GM12878 (cell line): ENCODE data around the gene GAREM1. TPM values are rescaled to one million over a fixed set of nuclear protein-coding genes. Genes with fewer than 3 reads are reported as not detected.

Source experiments
- ATAC-seq: fragments of 200-7000 bp; cut with Tn5 transposase; 3 replicates; pipeline ENCODE4 v1.9.1; 2020; ENCODE audit warnings: mild to moderate bottlenecking, moderate library complexity
- BruUV-seq: library from RNA; stranded (reverse); fragments of 400-500 nt; replicated peaks from 2 replicates; lab custom pipeline; 2021; lab: Mats Ljungman, UMichigan
- CTCF ChIA-PET: fragments of 300-600 bp; sonication (Branson Sonifier 250); formaldehyde crosslinking; extraction: SDS; loops from one replicate; lab custom pipeline; 2021; ENCODE audit warnings: inconsistent platforms; lab: Yijun Ruan, JAX
- POLR2A ChIA-PET: fragments of 350-600 bp; formaldehyde crosslinking; extraction: SDS; loops from one replicate; lab custom pipeline; 2021; ENCODE audit warnings: inconsistent platforms; lab: Charles Lee
- RAD21 ChIA-PET: fragments of 300-600 bp; sonication (Branson Sonifier 250); formaldehyde crosslinking; loops from one replicate; lab custom pipeline; 2023; ENCODE audit warnings: antibody characterized with exemption; ENCODE audit not compliant: unreplicated experiment; lab: Charles Lee
- SMC1A ChIA-PET: fragments of 300-600 bp; sonication (Branson Sonifier 250); formaldehyde crosslinking; loops from one replicate; lab custom pipeline; 2023; ENCODE audit not compliant: unreplicated experiment, uncharacterized antibody; lab: Charles Lee
- DNase-seq: peaks from one replicate; pipeline ENCODE4 v3.0.0-alpha.2; 2011; ENCODE audit warnings: low read depth, low spot score
- FAIRE-seq: peaks from 3 replicates; lab custom pipeline; 2011; peaks lifted over from hg19 to GRCh38; lab: Jason Lieb, UNC
- H2AFZ ChIP-seq: 2 replicates; pipeline ENCODE4 v1.6.0; 2011; ENCODE audit warnings: low read depth, low read length, control low read depth; ENCODE audit not compliant: control insufficient read depth
- H3K27ac ChIP-seq: 2 replicates; pipeline ENCODE4 v1.5.1; 2011; ENCODE audit warnings: control low read depth; ENCODE audit not compliant: control insufficient read depth, insufficient read depth
- H3K27me3 ChIP-seq, 2 experiments: replicated peaks in 1 of 2; 2 replicates each; pipeline versions ENCODE4 v1.6.0 to v1.6.1; 2011; ENCODE audit warnings: low read length in 1 of 2; ENCODE audit not compliant: control insufficient read depth in 2 of 2, insufficient read depth in 2 of 2
- H3K36me3 ChIP-seq, 2 experiments: 2 replicates each; pipeline ENCODE4 v1.5.1; 2011; ENCODE audit warnings: low read length in 1 of 2; ENCODE audit not compliant: control insufficient read depth in 2 of 2, insufficient read depth in 2 of 2
- H3K4me1 ChIP-seq: 2 replicates; pipeline ENCODE4 v1.6.1; 2011; ENCODE audit warnings: mild to moderate bottlenecking, low read length, moderate library complexity, mixed read lengths; ENCODE audit not compliant: control insufficient read depth, insufficient read depth
- H3K4me2 ChIP-seq: 2 replicates; pipeline ENCODE4 v1.6.0; 2011; ENCODE audit warnings: control low read depth; ENCODE audit not compliant: control insufficient read depth, insufficient read depth
- H3K4me3 ChIP-seq: fragments of 200-600 bp; sonication (generic); 2 replicates; pipeline ENCODE4 v1.5.1; 2016
- H3K79me2 ChIP-seq: 2 replicates; pipeline ENCODE4 v1.6.0; 2011; ENCODE audit warnings: low read length; ENCODE audit not compliant: control insufficient read depth, insufficient read depth
- H3K9ac ChIP-seq: 2 replicates; pipeline ENCODE4 v1.8.0; 2011; ENCODE audit warnings: low read length, control low read depth, mixed read lengths; ENCODE audit not compliant: control insufficient read depth, insufficient read depth
- H3K9me3 ChIP-seq: replicated peaks from 3 replicates; pipeline ENCODE4 v1.5.1; 2011; ENCODE audit warnings: mild to moderate bottlenecking, low read length; ENCODE audit not compliant: control insufficient read depth, insufficient read depth
- H4K20me1 ChIP-seq: 2 replicates; pipeline ENCODE4 v1.6.0; 2011; ENCODE audit not compliant: control insufficient read depth, insufficient read depth
- CREB1 ChIP-seq: IDR thresholded peaks from 2 replicates; pipeline ENCODE4 v1.6.1; 2012; ENCODE audit warnings: low read depth, mild to moderate bottlenecking, inconsistent platforms
- GABPA ChIP-seq: IDR thresholded peaks from 2 replicates; pipeline ENCODE4 v1.6.1; 2014; ENCODE audit warnings: antibody characterized with exemption, low read depth, mild to moderate bottlenecking, inconsistent platforms
- KLF5 ChIP-seq: fragments of 450-650 bp; IDR thresholded peaks from 2 replicates; pipeline ENCODE4 v1.6.1; 2014; ENCODE audit warnings: mild to moderate bottlenecking; ENCODE audit not compliant: partially characterized antibody
- NFXL1 ChIP-seq: fragments of 450-650 bp; IDR thresholded peaks from 2 replicates; pipeline ENCODE4 v1.6.1; 2017; ENCODE audit warnings: antibody characterized with exemption, mild to moderate bottlenecking, borderline replicate concordance
- NR2C1 ChIP-seq: fragments of 450-650 bp; IDR thresholded peaks from 2 replicates; pipeline ENCODE4 v1.6.1; 2017; ENCODE audit warnings: antibody characterized with exemption, mild to moderate bottlenecking, moderate library complexity
- NRF1 ChIP-seq: conservative IDR thresholded peaks from 2 replicates; pipeline ENCODE4 v1.6.1; 2011; ENCODE audit warnings: mild to moderate bottlenecking, low read depth, low read length, improper control_type of control experiment
- POLR2AphosphoS2 ChIP-seq: IDR thresholded peaks from 2 replicates; pipeline ENCODE4 v1.6.1; 2011; ENCODE audit warnings: low read depth, mild to moderate bottlenecking, low read length, improper control_type of control experiment, moderate library complexity
- WGBS: methylation state at CpG from one replicate; pipeline ENCODE4 v1.1.6; 2016; ENCODE audit warnings: low lambda C conversion rate; ENCODE audit not compliant: insufficient replicate concordance, insufficient coverage; ENCODE audit errors: missing lambda C conversion rate; 5-methylcytosine and 5-hydroxymethylcytosine counted together
- in situ Hi-C: fragments of 300-500 bp; cut with MboI; formaldehyde crosslinking; loops from 9 replicates; pipeline ENCODE4 v1.14.3; 2018; ENCODE audit warnings: mixed read lengths
- intact Hi-C: fragments of 100-400 bp; cut with micrococcal nuclease; formaldehyde crosslinking; loops from one replicate; pipeline ENCODE4 v1.14.2; 2022; ENCODE audit not compliant: unreplicated experiment
- polyA plus RNA-seq, 11 experiments: library from polyadenylated mRNA; depleted of rRNA in 4 of 11; unstranded in 6 of 11; stranded (reverse) in 5 of 11; fragments of >200 nt; fragmentation: Nextera tagmentation in 4 of 11; fragmentation: Illumina TruSeq in 1 of 11; extraction: Ambion mirVana in 4 of 11; extraction: Trizol in 1 of 11; gene quantifications; 1 replicate in 1 of 11; 2 replicates in 10 of 11; pipeline versions ENCODE4 v1.2.1 to v1.2.3, GENCODE V29; 2011 to 2016; ENCODE audit warnings: inconsistent platforms in 2 of 11, missing spikeins in 2 of 11, low read depth in 1 of 11
- total RNA-seq, 4 experiments: library from RNA; depleted of rRNA in 3 of 4; stranded (reverse); fragments of >200 nt in 3 of 4; fragmentation: Illumina TruSeq in 1 of 4; extraction: Trizol in 1 of 4; gene quantifications; 2 replicates each; pipeline versions ENCODE4 v1.2.1 to v1.2.3, GENCODE V29; 2013 to 2021

GAREM1 gene
- total and polyA plus RNA-seq, 10 of the 15 experiments (the other 5 are each of a cell fraction or from before 2014, with no cell fraction given) = 0.05 to 0.29 (median 0.05) TPM; not detected in 7

- ATAC-seq (no peak), FAIRE-seq (no peak), DNase-seq (no peak)
- H2AFZ ChIP-seq = no peak overlapping the region
- H3K9ac ChIP-seq = no peak overlapping the region
- in situ Hi-C loops = no loop called here
- ChIA-PET RAD21 (no interaction called here), SMC1A (no interaction called here), POLR2A (no interaction called here), CTCF (interaction anchor here (1.0 kb wide), 1 partner anchor 8 kb away, joined by 3 read pairs; no protein-coding TSS in a partner anchor)
- H3K79me2 ChIP-seq = no peaks in the 10 kb centered on the region
- H3K9me3 ChIP-seq = no peaks in the 10 kb centered on the region
- no peaks in the 10 kb centered on the region for H3K4me1 ChIP-seq
- H3K36me3 ChIP-seq = no peaks in the 10 kb centered on the region
- BruUV-seq = no TSS peak
- H3K27ac ChIP-seq = no peak overlapping the region
- no peak for TF ChIP-seq GABPA
- TF ChIP-seq POLR2AphosphoS2 = no peak
- TF ChIP-seq NR2C1 = no peak
- TF ChIP-seq CREB1 = no peak
- no peak for TF ChIP-seq KLF5
- TF ChIP-seq NFXL1 = no peak
- no peak overlapping the region for H3K4me3 ChIP-seq
- intact Hi-C loops = no loop called here
- WGBS = 80% methylated on average over 7 of the region's 7 CpGs
- H4K20me1 ChIP-seq = no peaks in the 10 kb centered on the region
- no peak overlapping the region for H3K4me2 ChIP-seq
- no peaks in the 10 kb centered on the region; a peak in 1 of 4 replicates for H3K27me3 ChIP-seq
Observed at GRCh38 chr18:32333781-32334180, 136.9 kb downstream of the GAREM1 start.

GRCh38 chr18:32332708-32333107, 138.0 kb downstream of the GAREM1 start:
- H2AFZ ChIP-seq = no peak overlapping the region
- ATAC-seq (no peak), DNase-seq (no peak), FAIRE-seq (no peak)
- in situ Hi-C loops (no loop called here), intact Hi-C loops (no loop called here)
- no peak overlapping the region for H3K27ac ChIP-seq
- H3K9me3 ChIP-seq = no peaks in the 10 kb centered on the region
- no peaks in the 10 kb centered on the region for H4K20me1 ChIP-seq
- SMC1A ChIA-PET = interaction anchor here (0.6 kb wide), 1 partner anchor 554 kb away, joined by 3 read pairs; no protein-coding TSS in a partner anchor
- no peaks in the 10 kb centered on the region for H3K36me3 ChIP-seq
- H3K4me2 ChIP-seq = no peak overlapping the region
- RAD21 ChIA-PET = no interaction called here
- TF ChIP-seq CREB1 = no peak
- TF ChIP-seq NRF1 = no peak
- no peaks in the 10 kb centered on the region for H3K4me1 ChIP-seq
- no peak overlapping the region for H3K9ac ChIP-seq
- no peaks in the 10 kb centered on the region for H3K79me2 ChIP-seq
- H3K27me3 ChIP-seq = no peaks in the 10 kb centered on the region; a peak in 1 of 4 replicates
- no TSS peak for BruUV-seq
- WGBS = 33% methylated on average over 5 of the region's 5 CpGs
- POLR2A ChIA-PET = no interaction called here
- H3K4me3 ChIP-seq = no peak overlapping the region
- CTCF ChIA-PET = no interaction called here
